Measurements from ENCODE around the gene EPM2A.

GRCh38 chr6:145603991-145604390, 131.3 kb downstream of the EPM2A start:
- no peak for TF ChIP-seq CTCF (IDR thresholded peaks at IDR 0.05)
- TF ChIP-seq POLR2A (IDR thresholded peaks at IDR 0.05) = no peak
